Measurements from ENCODE around the gene ALDOA. TPM values are rescaled to one million over a fixed set of nuclear protein-coding genes. Genes with fewer than 3 reads are reported as not detected.

ALDOA gene
- total and polyA plus RNA-seq, 9 of the 15 experiments (the other 6 are each of a cell fraction or from before 2014, with no cell fraction given): 311 to 2,224 (median 1,293) TPM

DNA sequence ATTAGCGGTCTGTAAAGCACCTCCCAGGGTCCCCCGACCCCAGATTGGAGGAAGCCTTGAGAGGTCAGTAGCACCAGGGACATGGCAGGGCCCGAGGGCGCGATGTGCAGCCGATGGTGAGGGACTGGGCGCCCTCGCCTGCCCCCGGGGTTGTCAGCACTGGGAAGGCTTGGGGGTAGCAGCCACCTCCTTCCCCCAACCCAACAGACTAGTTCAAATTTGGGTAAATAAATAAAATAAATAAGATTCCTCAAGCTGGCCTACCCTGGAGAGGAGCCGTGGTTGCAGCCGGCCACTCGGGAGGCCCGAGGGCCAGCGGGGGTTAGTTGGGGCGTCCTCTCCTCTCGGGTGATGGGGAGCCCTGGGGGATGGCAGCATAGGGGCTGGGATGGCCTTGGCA, 41.1 kb upstream of the ALDOA start:
- TF ChIP-seq ZBTB8A (IDR thresholded peaks at IDR 0.05; ENCODE audit: partially characterized antibody) (no peak), ZSCAN29 (IDR thresholded peaks at IDR 0.05) (no peak), VEZF1 (CRISPR knock-in tag; IDR thresholded peaks at IDR 0.05) (no peak), HCFC1 (IDR thresholded peaks at IDR 0.05; ENCODE audit: low read depth, low read length) (no peak), JUNB (CRISPR knock-in tag; conservative IDR thresholded peaks at IDR 0.05) (no peak), SRSF7 (optimal IDR thresholded peaks at IDR 0.05; ENCODE audit: low read depth, low read length) (no peak), SUPT5H (IDR thresholded peaks at IDR 0.05) (no peak), RFX5 (IDR thresholded peaks at IDR 0.05; ENCODE audit: low read depth, low read length) (no peak), RBM34 (IDR thresholded peaks at IDR 0.05; ENCODE audit: borderline replicate concordance, insufficient read depth, low read length) (no peak), HNRNPH1 (optimal IDR thresholded peaks at IDR 0.05; ENCODE audit: low read depth, low read length) (no peak), ARID3B (CRISPR knock-in tag; IDR thresholded peaks at IDR 0.05; ENCODE audit: borderline replicate concordance) (no peak), JUN (IDR thresholded peaks at IDR 0.05; ENCODE audit: borderline replicate concordance, low read depth, low read length) (no peak), JUN (CRISPR knock-in tag; IDR thresholded peaks at IDR 0.05; ENCODE audit: borderline replicate concordance) (no peak), MLLT1 (IDR thresholded peaks at IDR 0.05) (no peak)
- ChIA-PET CTCF (ENCODE audit: low intra/inter-chr PET ratio) (no interaction called here), POLR2A (no interaction called here)
- no peak for ATAC-seq
- no peaks in the 10 kb centered on the region for H3K9me3 ChIP-seq (replicated peaks; ENCODE audit: control insufficient read depth, insufficient read depth, low read depth, low read length)
- H3K9me1 ChIP-seq (ENCODE audit: control insufficient read depth, insufficient read depth, low read length): peaks cover 4% of the 10 kb centered on the region
- peaks cover 10 to 69% of the 10 kb centered on the region in 2 experiments for H3K27me3 ChIP-seq (ENCODE audit: control insufficient read depth in 2 of 2, insufficient read depth in 2 of 2, low read length in 2 of 2)
- 2% methylated on average over 16 of the region's 16 CpGs for WGBS (ENCODE audit: insufficient coverage, low coverage, missing lambda C conversion rate)
- H4K20me1 ChIP-seq (replicated peaks; ENCODE audit: control insufficient read depth, insufficient read depth, low read length): peaks cover 10% of the 10 kb centered on the region; the same call in 1 of the 2 replicates
- intact Hi-C loops (cut with micrococcal nuclease) (loop anchor here (5.0 to 10.0 kb wide), 2 partner anchors 210 to 322 kb away; partner anchors contain the start of genes PAGR1 and PRRT2), in situ Hi-C loops (cut with MboI) (loop anchor here (10.0 kb wide), 1 partner anchor 330 kb away; no protein-coding TSS in a partner anchor)
- H3K4me3 ChIP-seq: no peak overlapping the region
- H3K4me2 ChIP-seq (ENCODE audit: insufficient read depth, low read length): no peak overlapping the region
- no peak overlapping the region for H3K27ac ChIP-seq (ENCODE audit: extremely low read depth, low read depth, low read length)
- no peak for FAIRE-seq
- no peaks in the 10 kb centered on the region for H3K79me2 ChIP-seq (ENCODE audit: control insufficient read depth, insufficient read depth, low read length)
- H3K9ac ChIP-seq (ENCODE audit: insufficient read depth in 1 of 2, low read depth in 2 of 2, low read length in 2 of 2): no peak overlapping the region
- no peak for DNase-seq (ENCODE audit: extremely low read depth in 1 of 4, low spot score in 3 of 4)
- no peaks in the 10 kb centered on the region for H3K36me3 ChIP-seq (ENCODE audit: control insufficient read depth, insufficient read depth, low read length)
- no TSS peak for BruUV-seq (replicated peaks)
- H3K4me1 ChIP-seq (replicated peaks in 1 of 2; ENCODE audit: control insufficient read depth in 2 of 2, insufficient read depth in 2 of 2, low read length in 2 of 2): peaks cover 0 to 26% of the 10 kb centered on the region in 2 experiments; a peak in 3 of 5 replicates
- no peak overlapping the region for H2AFZ ChIP-seq (ENCODE audit: low read depth, low read length)

Data from K562 (cell line).